ENCODE results near the gene GAB2.

The GAB2 gene

GRCh38 chr11:78293536-78293935 is 124.1 kb downstream of the GAB2 start:
- TF ChIP-seq TAF1 (IDR thresholded peaks at IDR 0.05; ENCODE audit: borderline replicate concordance, insufficient read depth, low read length) (no peak), SIN3A (IDR thresholded peaks at IDR 0.05; ENCODE audit: borderline replicate concordance, insufficient read depth, low read length) (no peak), REST (IDR thresholded peaks at IDR 0.05; ENCODE audit: insufficient read depth in 1 of 2, low read depth in 2 of 2, low read length in 2 of 2) (no peak), POLR2AphosphoS5 (IDR thresholded peaks at IDR 0.05; ENCODE audit: low read depth, low read length) (no peak), FOXP2 (optimal IDR thresholded peaks at IDR 0.05; ENCODE audit: borderline replicate concordance, extremely low read depth, extremely low read length, insufficient read depth) (no peak)

- TF ChIP-seq FOXP2 (optimal IDR thresholded peaks at IDR 0.05; ENCODE audit: borderline replicate concordance, extremely low read depth, extremely low read length, insufficient read depth) (no peak), TAF1 (IDR thresholded peaks at IDR 0.05; ENCODE audit: borderline replicate concordance, insufficient read depth, low read length) (no peak), POLR2AphosphoS5 (IDR thresholded peaks at IDR 0.05; ENCODE audit: low read depth, low read length) (no peak), REST (IDR thresholded peaks at IDR 0.05; ENCODE audit: insufficient read depth in 1 of 2, low read depth in 2 of 2, low read length in 2 of 2) (no peak), SIN3A (IDR thresholded peaks at IDR 0.05; ENCODE audit: borderline replicate concordance, insufficient read depth, low read length) (no peak)
Measured at GRCh38 chr11:78292109-78292803, 125.4 kb downstream of the GAB2 start.

DNA sequence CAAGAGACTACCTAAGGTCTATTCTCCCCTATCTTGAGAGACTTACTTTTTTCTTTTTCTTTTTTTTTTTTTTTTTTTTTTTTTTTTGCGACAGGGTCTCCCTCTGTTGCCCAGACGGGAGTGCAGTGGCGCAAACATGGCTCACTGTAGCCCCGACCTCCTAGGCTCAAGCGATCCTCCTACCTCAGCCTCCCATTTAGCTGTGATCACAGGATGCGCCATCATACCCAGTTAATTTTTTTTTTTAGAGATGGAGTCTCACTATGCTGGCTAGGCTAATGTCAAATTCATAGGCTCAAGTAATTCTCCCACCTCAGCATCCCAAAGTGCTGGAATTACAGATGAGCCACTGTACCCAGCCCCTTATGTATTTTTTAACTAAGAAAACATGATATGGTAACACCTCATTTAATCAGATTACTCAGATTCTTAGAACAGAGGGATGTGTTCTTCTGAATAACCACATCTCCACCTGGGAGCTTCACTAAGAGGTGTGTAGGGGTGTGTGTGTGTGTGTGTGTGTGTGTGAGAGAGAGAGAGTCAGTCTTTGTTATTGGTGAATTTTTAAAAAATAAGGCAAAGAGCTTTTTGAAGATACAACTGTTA is 126.0 kb downstream of the GAB2 start:
- no peak for TF ChIP-seq FOXP2 (optimal IDR thresholded peaks at IDR 0.05; ENCODE audit: borderline replicate concordance, extremely low read depth, extremely low read length, insufficient read depth)
- TF ChIP-seq POLR2AphosphoS5 (IDR thresholded peaks at IDR 0.05; ENCODE audit: low read depth, low read length) = no peak
- TF ChIP-seq TAF1 (IDR thresholded peaks at IDR 0.05; ENCODE audit: borderline replicate concordance, insufficient read depth, low read length) = no peak
- TF ChIP-seq REST (IDR thresholded peaks at IDR 0.05; ENCODE audit: insufficient read depth in 1 of 2, low read depth in 2 of 2, low read length in 2 of 2) = no peak
- TF ChIP-seq SIN3A (IDR thresholded peaks at IDR 0.05; ENCODE audit: borderline replicate concordance, insufficient read depth, low read length) = no peak

DNA sequence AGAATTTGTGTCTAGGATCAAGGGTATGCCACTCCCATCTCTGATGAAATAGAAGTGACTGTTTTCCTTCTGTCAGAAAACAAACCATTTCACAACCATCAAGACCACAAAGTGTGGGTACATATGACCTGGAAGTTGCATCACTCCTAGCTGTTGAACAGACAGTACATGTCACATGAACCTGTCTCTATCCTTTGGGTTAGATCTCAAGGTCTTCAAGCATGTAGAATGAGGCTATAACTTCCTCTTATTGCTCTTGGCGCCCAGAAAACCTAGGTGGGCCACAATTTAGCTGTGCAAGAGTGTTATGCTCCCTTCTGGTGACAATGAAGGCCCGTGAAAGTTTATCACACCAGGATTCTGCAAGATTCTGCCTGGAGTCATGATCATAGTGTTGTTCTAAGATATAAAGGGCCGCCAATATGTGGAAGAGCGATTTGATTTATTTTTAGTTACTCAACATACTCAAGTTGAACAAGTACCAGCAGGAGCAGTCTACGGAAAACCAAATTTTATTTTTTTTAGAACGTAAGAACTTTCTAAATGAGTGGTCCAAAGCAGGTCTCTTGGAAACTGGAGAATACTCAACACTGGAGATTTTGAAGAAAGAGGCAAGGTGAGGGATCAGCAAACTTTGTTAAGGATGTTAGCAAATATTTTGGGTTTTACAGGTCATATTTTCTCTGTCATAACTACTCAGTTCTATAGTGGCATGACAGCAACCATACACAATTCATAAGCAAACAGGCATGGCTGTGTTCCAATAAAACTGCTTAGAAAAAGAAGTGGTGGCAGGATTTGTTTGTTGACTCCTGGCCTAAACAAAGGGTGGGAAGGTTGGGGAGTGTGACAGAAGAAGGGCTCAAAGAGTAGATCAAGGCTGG is 127.1 kb downstream of the GAB2 start:
- no peak for TF ChIP-seq FOXP2 (optimal IDR thresholded peaks at IDR 0.05; ENCODE audit: borderline replicate concordance, extremely low read depth, extremely low read length, insufficient read depth)
- TF ChIP-seq POLR2AphosphoS5 (IDR thresholded peaks at IDR 0.05; ENCODE audit: low read depth, low read length) = no peak
- TF ChIP-seq SIN3A (IDR thresholded peaks at IDR 0.05; ENCODE audit: borderline replicate concordance, insufficient read depth, low read length) = no peak
- TF ChIP-seq REST (IDR thresholded peaks at IDR 0.05; ENCODE audit: insufficient read depth in 1 of 2, low read depth in 2 of 2, low read length in 2 of 2) = no peak
- no peak for TF ChIP-seq TAF1 (IDR thresholded peaks at IDR 0.05; ENCODE audit: borderline replicate concordance, insufficient read depth, low read length)
